Inflammatory macrophage treated with lipopolysaccharide for 1 hour (primary cell): ENCODE measurements around the gene PSPH.
A peak's percentile ranks its signal among the peaks of the same experiment; 100 is the strongest.
"Not testable (repeated sequence)": the region's sequence is repeated elsewhere in the genome, so short reads cannot be mapped to it uniquely, and the experiment has no call there.

ENCODE experiments used
- DNase-seq, 2 donors: peaks; one replicate each; pipeline ENCODE4 v3.0.0-alpha.2; 2020 to 2022

The PSPH gene

DNA sequence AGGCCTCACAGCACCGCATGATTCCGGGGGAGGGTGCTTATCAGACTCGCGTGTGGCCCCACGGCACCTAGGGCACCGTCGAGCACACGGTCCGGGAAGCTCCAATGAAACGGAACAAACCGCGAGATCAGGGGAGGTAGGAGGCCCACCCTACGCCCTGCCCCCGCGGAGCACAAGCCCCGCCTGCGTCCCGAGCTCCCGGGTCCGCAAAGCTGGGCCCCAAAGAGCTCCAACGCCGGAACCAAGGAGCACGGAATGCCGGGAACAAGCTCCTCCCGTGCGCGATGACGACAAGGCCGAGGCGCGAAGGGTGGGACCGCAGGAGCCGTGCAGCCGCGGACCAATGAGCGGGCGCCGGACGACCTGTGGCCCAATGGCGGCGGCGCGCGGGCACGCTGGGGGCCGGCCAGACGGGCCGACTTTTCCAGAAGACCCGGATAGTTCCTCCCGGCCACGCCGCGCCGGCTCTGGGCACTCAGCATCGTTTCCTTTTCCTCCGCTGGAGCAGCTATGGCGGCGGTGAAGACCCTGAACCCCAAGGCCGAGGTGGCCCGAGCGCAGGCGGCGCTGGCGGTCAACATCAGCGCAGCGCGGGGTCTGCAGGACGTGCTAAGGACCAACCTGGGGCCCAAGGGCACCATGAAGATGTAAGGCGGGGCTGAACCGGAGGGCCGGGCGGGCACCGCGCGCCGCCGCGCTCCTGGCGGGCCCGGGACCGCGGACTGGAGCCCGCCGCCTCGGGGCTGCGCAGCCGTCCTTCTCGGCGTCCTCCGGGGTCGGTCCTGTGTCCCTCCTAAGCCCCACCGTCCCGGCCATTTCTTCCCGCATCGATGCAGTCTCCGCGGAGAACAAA, at the start of gene PSPH, which contains the start of gene CCT6A:
TSS of gene PSPH (minus strand) at position 106 of the 853 bp plus-strand sequence. CDS start 30,232 bp downstream, outside the sequence.
TSS of gene CCT6A (plus strand) at position 427 of the 853 bp plus-strand sequence. CDS start at position 511, 84 bp downstream.
- peak; percentile 95 to 97 for DNase-seq

DNA sequence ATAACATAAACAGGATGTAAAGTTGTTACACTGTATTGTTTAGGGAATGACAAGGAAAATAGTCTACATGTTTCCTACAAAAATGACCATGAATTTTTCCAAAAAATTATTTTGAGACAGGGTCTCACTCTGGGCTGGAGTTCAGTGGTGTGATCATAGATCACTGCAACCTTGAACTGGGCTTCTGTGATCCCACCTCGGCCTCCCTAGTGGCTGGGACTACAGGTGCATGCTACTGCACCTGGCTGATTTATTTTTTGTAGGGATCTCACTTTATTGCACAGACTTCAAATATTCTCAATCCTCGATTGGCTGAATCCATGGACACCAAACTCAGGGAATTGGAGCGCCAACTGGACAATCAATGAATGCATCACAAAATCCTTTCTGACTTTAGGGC, 48.4 kb upstream of the PSPH start:
- DNase-seq, result no peak

DNA sequence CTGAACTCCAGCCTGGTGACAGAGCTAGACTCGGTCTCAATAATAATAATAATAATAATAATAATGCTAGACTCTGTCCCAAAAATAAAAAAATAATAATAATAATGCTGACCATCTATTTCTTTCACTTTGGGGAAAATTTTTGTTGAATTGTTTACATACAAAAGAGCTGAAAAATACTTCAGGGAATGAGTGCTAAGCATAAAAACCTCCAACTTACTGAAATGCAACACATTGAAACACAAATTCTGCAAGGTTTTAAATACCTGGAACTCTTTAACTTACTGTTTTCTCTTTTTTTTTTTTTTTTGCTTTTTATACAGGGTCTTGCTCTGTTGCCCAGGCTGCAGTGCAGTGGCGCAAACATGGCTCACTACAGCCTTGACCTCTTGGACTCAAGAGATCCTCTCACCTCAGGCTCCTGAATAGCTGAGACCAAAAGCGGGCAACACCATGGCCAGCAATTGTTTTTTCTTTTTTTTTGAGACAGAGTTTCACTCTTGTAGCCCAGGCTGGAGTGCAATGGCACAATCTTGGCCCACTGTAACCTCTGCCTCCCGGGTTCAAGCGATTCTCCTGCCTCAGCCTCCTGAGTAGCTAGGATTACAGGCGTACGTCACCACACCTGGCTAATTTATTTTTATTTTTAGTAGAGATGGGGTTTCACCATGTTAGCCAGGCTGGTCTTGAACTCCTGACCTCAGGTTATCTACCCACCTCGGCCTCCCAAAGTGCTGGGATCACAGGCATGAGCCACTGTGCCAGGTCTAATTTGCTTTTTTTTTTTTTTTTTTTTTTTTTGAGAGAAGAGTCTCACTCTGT, 47.2 kb upstream of the PSPH start:
- not testable (repeated sequence) for DNase-seq

DNA sequence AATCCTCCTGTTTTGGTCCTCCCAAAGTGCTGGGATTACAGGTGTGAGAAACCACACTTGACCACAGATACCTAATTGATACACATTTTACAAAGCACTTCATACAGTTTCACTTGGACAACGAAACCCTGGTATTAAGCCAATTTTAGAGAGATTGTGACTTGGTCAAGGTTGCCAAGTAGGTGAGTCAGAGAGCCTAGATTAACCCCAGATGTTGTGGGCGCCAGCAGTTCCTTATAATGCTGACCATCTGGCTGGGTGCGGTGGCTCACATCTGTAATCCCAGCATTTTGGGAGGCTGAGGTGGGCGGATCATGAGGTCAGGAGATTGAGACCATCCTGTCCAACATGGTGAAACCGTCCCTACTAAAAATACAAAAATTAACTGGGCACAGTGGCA, 46.5 kb upstream of the PSPH start:
- DNase-seq, result peak; percentile 14 to 40

DNA sequence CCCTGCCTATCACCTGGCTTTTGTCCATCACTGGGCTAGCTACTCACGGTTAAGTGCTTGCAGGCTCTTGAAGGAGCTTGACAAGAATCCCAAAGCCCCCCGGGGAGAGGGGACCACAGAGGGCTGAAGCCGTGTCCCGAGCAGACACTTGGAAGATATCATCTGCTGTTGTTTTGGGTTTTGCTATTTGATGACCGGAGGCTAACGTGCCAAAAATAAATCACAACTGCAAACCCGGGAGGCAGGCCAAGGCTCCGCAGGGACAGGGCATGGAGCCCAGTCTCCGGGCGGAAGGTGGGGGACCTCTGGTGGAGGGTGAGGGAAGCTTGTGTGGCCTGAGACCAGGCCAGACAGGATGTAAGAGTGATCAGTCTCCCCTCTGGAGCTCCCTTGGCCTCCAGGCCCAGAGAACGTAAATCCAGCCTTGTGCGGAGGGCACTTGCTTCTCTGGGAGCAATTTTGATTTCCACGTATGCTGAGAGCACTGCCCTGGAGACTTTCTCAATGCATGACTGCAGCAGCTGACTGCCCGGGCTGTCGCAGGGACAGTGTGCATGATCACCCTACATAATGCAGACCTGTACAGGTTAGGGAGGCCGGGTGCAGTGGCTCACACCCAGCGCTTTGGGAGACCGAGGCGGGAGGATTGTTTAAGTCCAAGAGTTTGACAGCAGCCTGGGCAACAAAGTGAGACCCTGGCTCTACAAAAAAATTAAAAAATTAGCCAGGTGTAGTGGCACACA, 41.7 kb upstream of the PSPH start, which contains the start of gene PHKG1:
TSS of gene PHKG1 (minus strand) at position 164 of the 743 bp plus-strand sequence. CDS start 4,011 bp downstream, outside the sequence.
- no peak for DNase-seq

DNA sequence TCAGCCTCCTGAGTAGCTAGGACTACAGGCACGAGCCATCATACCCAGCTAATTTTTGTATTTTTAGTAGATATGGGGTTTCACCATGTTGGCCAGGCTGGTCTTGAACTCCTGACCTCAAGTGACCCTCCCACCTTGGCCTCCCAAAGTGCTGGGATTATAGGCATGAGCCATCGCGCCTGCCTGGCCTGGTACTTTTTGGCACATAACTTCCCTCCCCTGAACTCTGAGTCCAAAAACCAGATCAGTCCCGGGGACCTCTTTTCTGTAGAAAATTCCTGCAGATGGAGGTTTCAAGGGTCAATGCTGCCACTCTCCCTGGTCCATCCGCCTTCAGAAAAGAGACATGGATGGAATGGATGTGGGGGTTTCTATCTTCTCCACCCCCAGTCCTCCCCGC, 41.1 kb upstream of the PSPH start:
- not testable (repeated sequence) for DNase-seq

DNA sequence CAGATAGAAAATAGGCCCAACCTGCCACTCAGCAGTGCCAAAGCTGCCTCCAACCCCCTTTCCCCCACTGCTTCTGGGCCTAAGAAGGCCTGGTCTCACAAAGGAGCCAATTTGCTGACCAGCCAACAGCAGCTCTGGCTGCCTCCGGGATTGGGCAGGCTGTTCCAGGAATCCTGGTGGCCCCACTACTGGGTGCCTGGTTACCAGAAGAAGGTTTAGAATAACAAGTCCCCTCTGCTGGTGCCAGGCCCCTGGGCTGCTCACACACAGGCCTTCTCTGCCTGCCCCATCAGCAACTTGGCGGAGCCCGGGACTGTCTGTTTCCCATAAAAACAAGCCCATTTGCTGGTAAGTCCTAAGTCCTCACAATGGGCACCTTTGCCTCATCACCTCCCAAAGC, 40.3 kb upstream of the PSPH start:
- no peak for DNase-seq

DNA sequence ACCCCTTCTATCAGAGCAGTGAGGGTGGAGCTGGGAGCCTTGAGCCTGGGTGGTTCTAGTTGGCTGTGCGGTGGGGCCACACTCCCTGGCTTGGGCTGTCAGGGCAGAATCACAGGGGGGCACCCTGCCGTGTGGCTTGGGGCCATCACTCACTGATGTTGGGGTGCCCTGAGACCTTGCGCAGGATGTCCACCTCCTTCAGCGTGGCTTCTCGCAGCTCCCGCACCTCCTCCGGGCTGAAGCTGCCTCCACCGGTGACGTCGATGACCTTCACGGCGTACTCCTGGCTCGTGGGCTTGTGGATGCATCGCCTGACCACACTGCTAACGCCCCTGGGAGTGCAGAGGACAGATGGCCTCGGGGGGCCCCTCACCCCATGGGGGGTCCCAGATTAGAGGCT, 36.2 kb upstream of the PSPH start:
- DNase-seq, result no peak

DNA sequence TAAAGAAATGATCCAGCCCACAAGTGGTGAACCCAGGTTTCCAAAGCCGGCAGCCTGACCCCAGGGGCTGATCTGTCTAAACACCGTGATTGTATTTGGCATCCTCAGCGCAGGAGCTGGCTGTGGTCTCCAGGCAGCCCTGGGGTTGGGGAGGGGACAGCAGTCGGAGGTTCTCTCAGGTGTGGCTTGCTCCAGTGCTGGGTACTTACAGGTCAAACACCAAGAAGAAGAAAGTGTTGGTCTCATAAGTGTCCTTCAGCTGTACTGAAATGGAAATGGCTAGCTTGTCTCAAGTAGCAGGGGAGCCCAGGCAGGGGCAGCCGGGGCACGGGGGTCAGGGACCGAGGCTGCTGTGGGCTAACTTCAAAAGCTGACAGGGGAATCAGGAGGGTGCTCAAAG, 35.5 kb upstream of the PSPH start:
- no peak for DNase-seq

DNA sequence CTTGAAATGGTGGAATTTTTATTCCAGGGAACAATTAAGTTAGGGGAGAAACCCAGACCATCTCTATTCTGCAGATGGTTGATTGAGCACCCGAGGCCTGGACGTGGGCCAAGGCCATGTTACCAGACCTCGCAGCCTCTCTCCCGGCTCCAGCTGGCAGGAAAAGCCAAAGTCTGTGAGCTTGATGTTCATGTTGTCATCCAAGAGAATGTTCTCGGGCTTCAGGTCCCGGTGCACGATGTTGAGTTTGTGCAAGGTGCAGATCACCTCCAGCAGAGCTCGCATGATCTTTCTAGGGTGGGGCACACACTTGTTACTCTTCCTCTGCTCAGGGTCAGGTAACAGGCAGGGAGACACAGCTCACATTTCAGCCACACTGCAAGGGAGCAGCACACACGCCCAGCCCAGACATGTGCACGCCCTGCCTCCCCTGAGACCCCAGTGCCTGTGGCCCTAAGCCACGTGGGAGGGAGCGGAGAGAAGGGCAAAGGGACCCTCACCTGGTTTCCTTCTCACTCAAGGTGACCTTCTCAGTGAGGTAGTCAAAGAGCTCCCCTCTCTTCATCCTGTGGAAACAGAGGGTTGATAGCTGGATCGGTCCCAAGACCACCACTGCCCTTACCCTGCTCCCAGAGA, 32.0 kb upstream of the PSPH start:
- no peak for DNase-seq

DNA sequence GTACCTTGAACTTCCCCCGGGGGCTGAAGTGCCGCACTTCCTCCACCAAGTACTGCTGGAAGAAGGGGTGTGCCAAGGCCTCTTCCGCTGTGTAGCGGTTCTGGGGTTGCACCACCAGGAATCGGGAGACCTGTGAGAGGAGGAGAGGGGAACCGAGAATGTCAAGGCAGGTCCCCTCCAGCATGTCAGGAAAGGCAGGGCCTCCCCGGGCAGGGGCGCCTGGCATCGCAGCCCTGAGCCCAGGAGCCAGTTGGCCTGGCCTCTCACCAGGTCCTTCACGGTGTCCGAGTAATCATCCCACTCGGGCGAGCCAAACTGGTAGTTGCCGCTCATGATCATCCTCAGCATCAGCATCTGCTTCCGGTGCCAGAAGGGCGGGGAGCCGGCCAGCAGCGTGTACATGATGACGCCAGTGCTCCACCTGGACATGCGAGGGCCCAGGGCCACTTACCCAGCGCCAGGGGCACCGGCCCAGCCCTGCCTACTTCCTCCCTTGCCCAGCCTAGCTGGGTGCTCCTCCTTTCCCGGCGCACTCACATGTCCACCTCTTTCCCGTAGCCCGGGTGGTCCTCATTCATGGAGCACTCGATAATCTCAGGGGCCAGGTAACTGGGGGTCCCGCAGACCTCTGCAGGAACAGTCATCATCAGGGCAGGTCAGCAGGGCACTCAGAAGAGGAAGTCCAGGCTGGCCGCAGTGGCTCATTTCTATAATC, 30.5 kb upstream of the PSPH start:
- no peak for DNase-seq

DNA sequence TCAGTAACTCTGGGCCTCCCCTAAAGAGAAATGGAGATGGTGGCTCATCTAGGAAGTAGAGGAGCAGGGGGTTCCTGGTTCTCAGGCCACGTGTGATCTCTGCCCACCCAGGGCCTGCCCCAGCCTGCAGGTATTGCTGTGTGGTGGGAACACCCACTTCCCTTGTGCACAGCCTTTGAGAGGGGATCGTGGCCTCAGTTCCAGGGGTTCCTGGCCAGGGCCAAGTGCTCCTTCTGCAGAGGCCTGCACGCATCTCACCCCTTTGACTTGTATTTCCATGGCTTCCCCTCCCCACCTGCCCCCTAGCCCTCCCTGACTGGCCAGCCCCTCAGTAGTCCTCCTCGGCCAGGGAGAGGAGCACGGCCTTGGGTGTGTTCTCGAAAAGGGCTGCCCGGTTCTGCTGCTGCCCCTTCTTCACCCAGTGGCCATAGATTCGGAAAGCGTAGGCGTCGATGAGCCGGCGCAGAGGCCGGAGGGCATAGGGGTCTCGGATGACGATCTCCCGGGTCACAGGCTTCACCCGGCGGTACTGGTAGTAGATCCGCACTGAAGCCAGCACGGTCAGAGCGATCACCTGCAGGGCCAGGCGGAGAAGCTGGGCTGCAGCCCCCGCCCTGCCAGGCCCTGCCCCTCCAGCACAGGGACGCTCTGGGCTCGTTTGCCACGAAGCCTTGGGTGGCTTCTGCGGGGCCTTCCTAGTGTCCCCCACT, 29.6 kb upstream of the PSPH start:
- DNase-seq, result not testable (repeated sequence)

DNA sequence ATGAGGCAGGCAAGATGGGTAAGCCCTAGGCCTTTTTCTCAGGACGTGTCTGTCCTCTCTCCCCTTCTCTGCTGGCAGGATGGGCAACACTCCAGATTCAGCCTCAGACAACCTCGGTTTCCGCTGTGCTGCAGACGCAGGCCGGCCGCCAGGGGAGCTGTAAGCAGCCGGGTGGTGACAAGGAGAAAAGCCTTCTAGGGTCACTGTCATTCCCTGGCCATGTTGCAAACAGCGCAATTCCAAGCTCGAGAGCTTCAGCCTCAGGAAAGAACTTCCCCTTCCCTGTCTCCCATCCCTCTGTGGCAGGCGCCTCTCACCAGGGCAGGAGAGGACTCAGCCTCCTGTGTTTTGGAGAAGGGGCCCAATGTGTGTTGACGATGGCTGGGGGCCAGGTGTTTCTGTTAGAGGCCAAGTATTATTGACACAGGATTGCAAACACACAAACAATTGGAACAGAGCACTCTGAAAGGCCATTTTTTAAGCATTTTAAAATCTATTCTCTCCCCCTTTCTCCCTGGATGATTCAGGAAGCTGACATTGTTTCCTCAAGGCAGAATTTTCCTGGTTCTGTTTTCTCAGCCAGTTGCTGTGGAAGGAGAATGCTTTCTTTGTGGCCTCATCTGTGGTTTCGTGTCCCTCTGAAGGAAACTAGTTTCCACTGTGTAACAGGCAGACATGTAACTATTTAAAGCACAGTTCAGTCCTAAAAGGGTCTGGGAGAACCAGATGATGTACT, 28.4 kb upstream of the PSPH start:
- DNase-seq, result no peak

DNA sequence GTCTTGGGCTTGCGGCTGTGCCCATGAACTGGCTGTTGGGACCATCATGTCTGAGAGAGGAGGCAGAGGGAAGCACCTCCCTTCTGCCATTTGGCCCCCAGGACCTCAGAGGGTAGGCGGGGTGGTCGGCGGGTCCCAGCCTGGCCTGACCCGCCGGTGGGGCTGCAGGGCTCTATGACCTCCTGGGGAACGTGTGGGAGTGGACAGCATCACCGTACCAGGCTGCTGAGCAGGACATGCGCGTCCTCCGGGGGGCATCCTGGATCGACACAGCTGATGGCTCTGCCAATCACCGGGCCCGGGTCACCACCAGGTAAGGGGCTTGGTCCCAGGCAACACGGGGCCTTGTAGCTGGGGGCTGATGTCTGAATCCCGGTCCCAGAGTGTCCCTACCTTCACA, 27.0 kb upstream of the PSPH start:
- DNase-seq, result no peak

DNA sequence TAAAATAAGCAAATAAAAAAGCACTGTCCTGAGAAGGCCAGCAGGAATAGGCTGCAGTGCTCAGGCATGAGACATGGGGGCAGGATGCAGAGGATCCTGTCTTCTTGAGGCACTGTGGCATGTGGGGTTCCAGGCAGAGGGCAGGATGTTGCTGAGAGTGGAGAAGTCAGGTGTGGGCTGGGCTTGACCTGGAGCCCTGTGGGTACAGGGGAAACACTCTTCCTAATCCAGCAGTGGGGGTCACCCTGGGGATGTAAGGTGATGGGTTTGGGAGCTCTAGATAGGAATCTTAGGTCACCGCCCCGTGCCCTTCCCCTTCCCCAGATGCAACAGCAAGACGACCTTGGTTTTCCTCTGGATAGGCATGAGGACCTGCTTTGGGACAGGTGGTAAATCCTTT, 26.4 kb upstream of the PSPH start:
- DNase-seq, result no peak

DNA sequence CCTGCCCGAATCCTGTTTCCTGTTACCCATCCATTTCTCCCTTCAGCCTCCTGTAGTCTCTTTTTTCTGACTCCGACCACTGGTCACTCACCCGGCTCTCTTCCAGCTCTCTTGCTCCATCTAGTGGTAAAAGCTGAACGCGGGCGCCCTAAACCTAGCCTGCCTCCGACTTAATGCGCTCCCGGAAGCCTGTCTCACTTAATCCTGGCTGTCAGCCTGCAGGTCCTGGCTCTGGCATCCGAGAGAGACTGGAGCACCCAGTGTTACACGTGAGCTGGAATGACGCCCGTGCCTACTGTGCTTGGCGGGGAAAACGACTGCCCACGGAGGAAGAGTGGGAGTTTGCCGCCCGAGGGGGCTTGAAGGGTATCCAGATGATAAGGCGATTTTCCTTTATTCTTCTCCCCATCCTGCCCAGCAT, 23.1 kb upstream of the PSPH start:
- DNase-seq, result peak; percentile 52 to 97

DNA sequence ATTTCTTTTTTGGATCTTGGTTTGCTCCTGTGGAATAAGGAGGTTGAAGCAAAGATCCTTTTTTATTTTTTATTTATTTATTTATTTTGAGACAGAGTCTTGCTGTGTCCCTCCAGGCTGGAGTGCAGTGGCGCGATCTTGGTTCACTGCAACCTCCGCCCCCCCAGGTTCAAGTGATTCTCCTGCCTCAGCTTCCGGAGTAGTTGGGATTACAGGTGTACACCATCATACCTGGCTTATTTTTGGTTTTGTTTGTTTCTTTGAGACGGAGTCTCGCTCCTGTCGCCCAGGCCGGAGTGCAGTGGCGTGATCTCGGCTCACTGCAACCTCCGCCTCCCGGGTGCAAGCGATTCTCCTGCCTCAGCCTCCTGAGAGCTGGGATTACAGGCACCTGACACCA, 15.1 kb upstream of the PSPH start:
- DNase-seq, result not testable (repeated sequence)

DNA sequence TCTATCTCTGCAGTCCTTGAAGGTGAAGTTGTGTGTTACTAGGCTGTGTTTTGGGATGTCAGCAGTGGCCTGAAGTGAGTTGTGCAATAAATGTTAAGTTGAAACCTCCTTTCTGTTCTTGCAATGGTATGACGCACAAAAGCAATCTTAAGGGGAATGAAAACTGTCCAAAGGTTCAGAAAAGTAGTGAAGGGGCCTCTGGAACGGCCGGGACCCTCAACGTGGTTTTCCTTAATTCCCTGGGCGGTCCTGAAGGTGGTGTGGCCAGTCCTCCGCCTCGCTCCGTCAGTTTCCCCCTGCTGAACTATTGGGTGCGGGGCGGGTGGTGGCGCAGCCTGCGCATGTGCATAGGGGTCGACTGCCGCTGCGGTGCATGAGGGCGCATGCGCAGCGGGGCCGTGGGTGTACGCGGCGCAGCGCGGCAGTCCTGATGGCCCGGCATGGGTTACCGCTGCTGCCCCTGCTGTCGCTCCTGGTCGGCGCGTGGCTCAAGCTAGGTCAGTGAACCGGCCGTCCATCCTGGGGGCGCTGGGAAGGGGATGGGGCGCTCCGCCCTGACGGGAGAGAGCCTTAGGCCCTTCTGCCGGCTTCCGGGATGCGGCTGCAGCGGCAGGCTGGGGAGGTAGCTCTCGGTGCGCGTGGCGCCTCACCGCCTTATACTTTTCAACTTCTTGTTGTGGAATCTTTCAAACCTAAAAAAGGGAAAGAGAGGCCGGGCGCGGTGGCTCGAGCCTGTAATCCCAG, 12.8 kb upstream of the PSPH start, which contains the start of gene SUMF2:
TSS of gene SUMF2 (plus strand) at position 405 of the 744 bp plus-strand sequence. CDS start at position 431, 26 bp downstream.
- peak; percentile 88 to 90 for DNase-seq

DNA sequence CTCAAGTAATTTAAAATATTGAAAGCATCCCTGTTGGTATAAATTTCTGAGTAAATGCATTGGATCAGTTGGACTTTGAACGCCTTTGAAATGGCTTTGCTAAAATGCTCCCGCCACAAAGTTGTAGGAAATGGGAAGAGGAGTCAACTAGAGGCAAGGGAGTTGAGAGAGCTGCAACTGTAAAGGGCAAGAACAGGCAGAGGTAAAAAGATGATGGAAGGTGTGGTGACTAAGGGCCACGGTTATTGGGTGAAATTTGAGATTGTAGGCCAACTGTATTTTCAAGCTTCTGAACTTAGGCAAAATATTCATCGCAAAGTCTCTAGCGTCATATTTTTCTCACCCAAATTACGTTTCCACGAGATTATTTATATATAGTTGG, 12.2 kb upstream of the PSPH start:
- no peak for DNase-seq
